OCI-LY1 (cell line): ENCODE data around the gene LMNA.

Source experiments
- H2AFZ ChIP-seq: fragments of 200-600 bp; sonication (generic), shearing (Covaris generic); 2 replicates; pipeline ENCODE4 v1.6.0; 2014; ENCODE audit warnings: antibody characterized with exemption, mild to moderate bottlenecking, low read length
- H3F3A ChIP-seq: fragments of 200-600 bp; sonication (generic), shearing (Covaris generic); 2 replicates; pipeline ENCODE4 v1.6.0; 2014; ENCODE audit warnings: mild to moderate bottlenecking, antibody characterized with exemption, low read length, moderate library complexity; ENCODE audit not compliant: insufficient read depth
- H3K27ac ChIP-seq: fragments of 200-600 bp; sonication (generic); 2 replicates; pipeline ENCODE4 v1.5.1; 2014; ENCODE audit warnings: low read length, mixed run types, mild to moderate bottlenecking, low read depth; ENCODE audit not compliant: poor library complexity, severe bottlenecking
- H3K27me3 ChIP-seq: fragments of 200-600 bp; sonication (generic); 2 replicates; pipeline ENCODE4 v1.6.0; 2014; ENCODE audit warnings: antibody characterized with exemption, mild to moderate bottlenecking, low read length, moderate library complexity; ENCODE audit not compliant: insufficient read depth
- H3K36me3 ChIP-seq: fragments of 200-600 bp; sonication (generic); 2 replicates; pipeline ENCODE4 v1.6.1; 2014; ENCODE audit warnings: mild to moderate bottlenecking, antibody characterized with exemption, low read length, moderate library complexity, mixed read lengths; ENCODE audit not compliant: insufficient read depth
- H3K4me1 ChIP-seq: fragments of 200-600 bp; sonication (generic); 2 replicates; pipeline ENCODE4 v1.5.1; 2014; ENCODE audit warnings: mild to moderate bottlenecking, low read length, moderate library complexity; ENCODE audit not compliant: insufficient read depth, severe bottlenecking
- H3K4me2 ChIP-seq: fragments of 200-600 bp; sonication (generic), shearing (Covaris generic); 2 replicates; pipeline ENCODE4 v1.6.1; 2014; ENCODE audit warnings: low read length
- H3K4me3 ChIP-seq: fragments of 200-600 bp; sonication (generic); 2 replicates; pipeline ENCODE4 v1.5.1; 2014; ENCODE audit warnings: low read length, low read depth, mild to moderate bottlenecking, mixed read lengths; ENCODE audit not compliant: poor library complexity, severe bottlenecking
- H3K79me2 ChIP-seq: fragments of 200-600 bp; shearing (Covaris generic); 2 replicates; pipeline ENCODE4 v1.6.1; 2016; ENCODE audit warnings: mixed run types, low read length, mixed read lengths; ENCODE audit not compliant: insufficient read depth
- H3K9ac ChIP-seq: fragments of 200-600 bp; sonication (generic), shearing (Covaris generic); 2 replicates; pipeline ENCODE4 v1.6.1; 2014; ENCODE audit warnings: mild to moderate bottlenecking, low read length, mixed read lengths
- H3K9me2 ChIP-seq: fragments of 200-600 bp; sonication (generic), shearing (Covaris generic); 2 replicates; pipeline ENCODE4 v1.6.1; 2014; ENCODE audit warnings: low read depth, mild to moderate bottlenecking, low read length, mixed read lengths
- H3K9me3 ChIP-seq: fragments of 200-600 bp; shearing (Covaris generic); 2 replicates; pipeline ENCODE4 v1.6.1; 2014; ENCODE audit warnings: low read length, mixed read lengths
- H4K20me1 ChIP-seq: fragments of 200-600 bp; sonication (generic), shearing (Covaris generic); 2 replicates; pipeline ENCODE4 v1.6.0; 2016; ENCODE audit warnings: mild to moderate bottlenecking, low read length; ENCODE audit not compliant: insufficient read depth
- EZH2 ChIP-seq: fragments of 200-600 bp; sonication (generic), shearing (Covaris generic); IDR thresholded peaks from 2 replicates; pipeline ENCODE4 v1.8.0; 2017; ENCODE audit warnings: borderline replicate concordance, mixed run types, mild to moderate bottlenecking, antibody characterized with exemption, low read length, moderate library complexity, mixed read lengths
- TF ChIP-seq, protein P1 (sequence below): fragments of 200-600 bp; sonication (generic), shearing (Covaris generic); IDR thresholded peaks from 2 replicates; pipeline ENCODE4 v1.5.1; 2017; ENCODE audit warnings: mild to moderate bottlenecking, antibody characterized with exemption, low read length, moderate library complexity, mixed read lengths

LMNA gene

DNA sequence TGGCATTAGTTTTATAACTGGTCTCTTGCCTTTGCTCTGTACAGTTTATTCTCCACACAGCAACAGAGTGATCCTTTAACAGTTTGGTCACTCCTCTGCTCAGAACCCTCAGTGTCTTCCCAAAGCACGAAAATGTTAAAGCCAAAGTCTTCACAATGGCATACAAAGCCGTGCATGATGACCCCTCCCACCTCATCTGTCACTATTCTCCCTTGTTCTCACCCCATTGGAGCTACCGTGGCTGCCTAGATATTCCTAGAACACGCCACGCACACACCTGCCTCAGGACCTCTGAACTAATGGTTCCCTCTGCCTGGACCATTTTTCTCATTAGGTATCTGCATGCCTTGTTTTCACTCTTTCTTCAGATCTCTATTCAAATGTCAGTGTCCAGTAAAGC, 30.2 kb downstream of the LMNA start:
- Histone ChIP-seq H3K27ac (no peak overlapping the region), H2AFZ (no peak overlapping the region), H3F3A (no peaks in the 10 kb centered on the region), H3K4me2 (no peak overlapping the region), H3K4me1 (peaks cover 39% of the 10 kb centered on the region), H3K9ac (no peak overlapping the region), H3K4me3 (no peak overlapping the region), H3K9me2 (no peaks in the 10 kb centered on the region), H3K36me3 (no peaks in the 10 kb centered on the region), H4K20me1 (no peaks in the 10 kb centered on the region), H3K27me3 (no peaks in the 10 kb centered on the region), H3K9me3 (no peaks in the 10 kb centered on the region), H3K79me2 (no peaks in the 10 kb centered on the region)
- TF ChIP-seq EZH2, result no peak
- TF ChIP-seq, protein P1, sequence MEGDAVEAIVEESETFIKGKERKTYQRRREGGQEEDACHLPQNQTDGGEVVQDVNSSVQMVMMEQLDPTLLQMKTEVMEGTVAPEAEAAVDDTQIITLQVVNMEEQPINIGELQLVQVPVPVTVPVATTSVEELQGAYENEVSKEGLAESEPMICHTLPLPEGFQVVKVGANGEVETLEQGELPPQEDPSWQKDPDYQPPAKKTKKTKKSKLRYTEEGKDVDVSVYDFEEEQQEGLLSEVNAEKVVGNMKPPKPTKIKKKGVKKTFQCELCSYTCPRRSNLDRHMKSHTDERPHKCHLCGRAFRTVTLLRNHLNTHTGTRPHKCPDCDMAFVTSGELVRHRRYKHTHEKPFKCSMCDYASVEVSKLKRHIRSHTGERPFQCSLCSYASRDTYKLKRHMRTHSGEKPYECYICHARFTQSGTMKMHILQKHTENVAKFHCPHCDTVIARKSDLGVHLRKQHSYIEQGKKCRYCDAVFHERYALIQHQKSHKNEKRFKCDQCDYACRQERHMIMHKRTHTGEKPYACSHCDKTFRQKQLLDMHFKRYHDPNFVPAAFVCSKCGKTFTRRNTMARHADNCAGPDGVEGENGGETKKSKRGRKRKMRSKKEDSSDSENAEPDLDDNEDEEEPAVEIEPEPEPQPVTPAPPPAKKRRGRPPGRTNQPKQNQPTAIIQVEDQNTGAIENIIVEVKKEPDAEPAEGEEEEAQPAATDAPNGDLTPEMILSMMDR, result no peak

GRCh38 chr1:156145650-156146019, 31.1 kb downstream of the LMNA start:
- H3K79me2 ChIP-seq, result no peaks in the 10 kb centered on the region
- H3K4me3 ChIP-seq, result no peak overlapping the region
- peaks cover 48% of the 10 kb centered on the region for H3K4me1 ChIP-seq
- H3K9ac ChIP-seq, result no peak overlapping the region
- TF ChIP-seq, protein P1, result no peak
- no peak for TF ChIP-seq EZH2
- no peaks in the 10 kb centered on the region for H3F3A ChIP-seq
- no peak overlapping the region for H2AFZ ChIP-seq
- H3K27ac ChIP-seq, result no peak overlapping the region
- H3K4me2 ChIP-seq, result no peak overlapping the region
- no peaks in the 10 kb centered on the region for H3K36me3 ChIP-seq
- H3K9me2 ChIP-seq, result no peaks in the 10 kb centered on the region
- no peaks in the 10 kb centered on the region for H4K20me1 ChIP-seq
- H3K27me3 ChIP-seq, result no peaks in the 10 kb centered on the region
- no peaks in the 10 kb centered on the region for H3K9me3 ChIP-seq

DNA sequence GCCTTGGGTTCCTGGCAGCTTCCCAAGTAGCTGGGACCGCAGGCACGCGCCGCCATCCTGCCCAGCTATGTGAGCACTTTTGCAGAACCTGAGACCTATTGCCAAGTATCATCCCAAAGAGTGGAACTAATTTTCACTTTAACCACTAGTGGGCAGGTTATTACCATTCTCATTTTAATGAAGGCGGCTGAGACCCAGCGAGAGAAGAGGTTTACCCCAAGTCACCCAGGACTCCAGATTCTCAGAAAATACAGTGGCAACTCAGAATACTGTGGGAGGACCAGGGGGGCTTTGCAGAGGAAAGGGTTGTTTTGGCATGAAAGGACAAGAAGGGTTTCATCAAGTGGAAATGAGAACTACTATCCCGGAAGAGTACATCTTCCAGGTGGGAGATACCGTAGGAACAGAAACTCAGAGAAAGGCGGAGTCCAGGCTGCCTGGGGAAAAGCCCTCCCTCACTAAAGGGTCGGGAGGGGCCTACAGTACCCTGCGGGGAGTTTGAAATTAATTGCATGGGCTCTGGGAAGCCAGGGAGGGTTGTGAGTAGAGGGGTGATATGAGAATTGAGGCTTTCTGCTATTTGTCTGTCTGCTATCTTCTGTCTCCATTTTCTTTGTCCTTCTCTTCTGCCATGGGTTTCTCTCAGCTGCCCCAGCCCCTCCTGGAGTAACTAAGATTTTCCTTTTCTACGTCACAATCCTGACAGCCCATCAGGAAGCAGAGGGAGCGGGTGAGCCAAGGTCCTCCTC, 31.7 kb downstream of the LMNA start:
- Histone ChIP-seq H3K4me2 (peak overlapping the region; percentile 54), H3K27me3 (no peaks in the 10 kb centered on the region), H3K9me2 (no peaks in the 10 kb centered on the region), H3K4me1 (peaks cover 54% of the 10 kb centered on the region), H4K20me1 (no peaks in the 10 kb centered on the region), H3K9me3 (no peaks in the 10 kb centered on the region), H3K9ac (peak overlapping the region; percentile 32; the same call in 1 of the 2 replicates), H3K27ac (peak overlapping the region; percentile 68), H3K36me3 (no peaks in the 10 kb centered on the region), H3F3A (no peaks in the 10 kb centered on the region), H3K4me3 (peak overlapping the region; percentile 18), H2AFZ (no peak overlapping the region), H3K79me2 (no peaks in the 10 kb centered on the region)
- TF ChIP-seq, protein P1, result peak; percentile 80
- no peak for TF ChIP-seq EZH2
